Measurements from ENCODE around the gene XRCC1.

Gene XRCC1

GRCh38 chr19:43570174-43570791, 5.0 kb downstream of the XRCC1 start:
- WGBS = 95% methylated on average over 5 of the region's 5 CpGs
- Histone ChIP-seq H3K9me3 (ENCODE audit: insufficient read depth, low read depth, low read length) (no peaks in the 10 kb centered on the region), H3K36me3 (ENCODE audit: insufficient read depth, low read length) (peaks cover 23% of the 10 kb centered on the region; the same call in 1 of the 2 replicates), H3K27me3 (ENCODE audit: insufficient read depth, low read length) (no peaks in the 10 kb centered on the region), H3K4me1 (ENCODE audit: insufficient read depth, low read length) (0 out of 2 replicates have a peak, but pooled peaks cover 4% of the 10 kb centered on the region), H3K9ac (ENCODE audit: low read depth, low read length) (no peak overlapping the region), H3K27ac (ENCODE audit: low read depth, low read length) (no peak overlapping the region), H3K4me3 (ENCODE audit: low read length) (no peak overlapping the region)

GRCh38 chr19:43569657-43570056, 5.7 kb downstream of the XRCC1 start:
- 97% methylated on average over 5 of the region's 5 CpGs for WGBS
- Histone ChIP-seq H3K9me3 (ENCODE audit: insufficient read depth, low read depth, low read length) (no peaks in the 10 kb centered on the region), H3K27ac (ENCODE audit: low read depth, low read length) (no peak overlapping the region), H3K36me3 (ENCODE audit: insufficient read depth, low read length) (peaks cover 23% of the 10 kb centered on the region; the same call in 1 of the 2 replicates), H3K27me3 (ENCODE audit: insufficient read depth, low read length) (no peaks in the 10 kb centered on the region), H3K9ac (ENCODE audit: low read depth, low read length) (no peak overlapping the region), H3K4me3 (ENCODE audit: low read length) (no peak overlapping the region), H3K4me1 (ENCODE audit: insufficient read depth, low read length) (0 out of 2 replicates have a peak, but pooled peaks cover 3% of the 10 kb centered on the region)

GRCh38 chr19:43564800-43565199, 10.5 kb downstream of the XRCC1 start:
- H3K9me3 ChIP-seq (ENCODE audit: insufficient read depth, low read depth, low read length) = no peaks in the 10 kb centered on the region
- no peaks in the 10 kb centered on the region for H3K27me3 ChIP-seq (ENCODE audit: insufficient read depth, low read length)
- WGBS = 94% methylated on average over 9 of the region's 9 CpGs
- H3K36me3 ChIP-seq (ENCODE audit: insufficient read depth, low read length) = peaks cover 16% of the 10 kb centered on the region; the same call in 1 of the 2 replicates
- no peak overlapping the region for H3K9ac ChIP-seq (ENCODE audit: low read depth, low read length)
- no peaks in the 10 kb centered on the region for H3K4me1 ChIP-seq (ENCODE audit: insufficient read depth, low read length)
- H3K4me3 ChIP-seq (ENCODE audit: low read length) = no peak overlapping the region
- H3K27ac ChIP-seq (ENCODE audit: low read depth, low read length) = no peak overlapping the region

GRCh38 chr19:43563816-43564457, 11.4 kb downstream of the XRCC1 start:
- H3K9ac ChIP-seq (ENCODE audit: low read depth, low read length) = no peak overlapping the region
- 84% methylated on average over 10 of the region's 10 CpGs for WGBS
- no peak overlapping the region for H3K27ac ChIP-seq (ENCODE audit: low read depth, low read length)

GRCh38 chr19:43562698-43563241, 12.6 kb downstream of the XRCC1 start:
- Histone ChIP-seq H3K4me3 (ENCODE audit: low read length) (no peak overlapping the region), H3K9me3 (ENCODE audit: insufficient read depth, low read depth, low read length) (no peaks in the 10 kb centered on the region), H3K9ac (ENCODE audit: low read depth, low read length) (no peak overlapping the region), H3K27ac (ENCODE audit: low read depth, low read length) (no peak overlapping the region), H3K27me3 (ENCODE audit: insufficient read depth, low read length) (no peaks in the 10 kb centered on the region), H3K4me1 (ENCODE audit: insufficient read depth, low read length) (no peaks in the 10 kb centered on the region), H3K36me3 (ENCODE audit: insufficient read depth, low read length) (peaks cover 27% of the 10 kb centered on the region; the same call in 1 of the 2 replicates)
- 96% methylated on average over 14 of the region's 14 CpGs for WGBS

More at GRCh38 chr19:43563816-43564457, 11.4 kb downstream of the XRCC1 start:
- no peaks in the 10 kb centered on the region for H3K4me1 ChIP-seq (ENCODE audit: insufficient read depth, low read length)
- H3K27me3 ChIP-seq (ENCODE audit: insufficient read depth, low read length) = no peaks in the 10 kb centered on the region
- H3K9me3 ChIP-seq (ENCODE audit: insufficient read depth, low read depth, low read length) = no peaks in the 10 kb centered on the region
- peaks cover 20% of the 10 kb centered on the region; the same call in 1 of the 2 replicates for H3K36me3 ChIP-seq (ENCODE audit: insufficient read depth, low read length)
- no peak overlapping the region for H3K4me3 ChIP-seq (ENCODE audit: low read length)

- H3K4me1 ChIP-seq (ENCODE audit: insufficient read depth, low read length) = no peaks in the 10 kb centered on the region
- no peak overlapping the region for H3K27ac ChIP-seq (ENCODE audit: low read depth, low read length)
- peaks cover 28% of the 10 kb centered on the region; the same call in 1 of the 2 replicates for H3K36me3 ChIP-seq (ENCODE audit: insufficient read depth, low read length)
- no peak overlapping the region for H3K4me3 ChIP-seq (ENCODE audit: low read length)
- 97% methylated on average over 6 of the region's 6 CpGs for WGBS
- H3K27me3 ChIP-seq (ENCODE audit: insufficient read depth, low read length) = no peaks in the 10 kb centered on the region
- no peaks in the 10 kb centered on the region for H3K9me3 ChIP-seq (ENCODE audit: insufficient read depth, low read depth, low read length)
- no peak overlapping the region for H3K9ac ChIP-seq (ENCODE audit: low read depth, low read length)
These were observed 13.1 kb downstream of the XRCC1 start for GRCh38 chr19:43562226-43562697.

GRCh38 chr19:43561139-43561970, 14.0 kb downstream of the XRCC1 start:
- Histone ChIP-seq H3K4me1 (ENCODE audit: insufficient read depth, low read length) (no peaks in the 10 kb centered on the region), H3K9ac (ENCODE audit: low read depth, low read length) (no peak overlapping the region), H3K9me3 (ENCODE audit: insufficient read depth, low read depth, low read length) (no peaks in the 10 kb centered on the region), H3K4me3 (ENCODE audit: low read length) (no peak overlapping the region), H3K27ac (ENCODE audit: low read depth, low read length) (no peak overlapping the region), H3K27me3 (ENCODE audit: insufficient read depth, low read length) (no peaks in the 10 kb centered on the region), H3K36me3 (ENCODE audit: insufficient read depth, low read length) (peaks cover 28% of the 10 kb centered on the region; the same call in 1 of the 2 replicates)
- WGBS = 95% methylated on average over 12 of the region's 12 CpGs

- Histone ChIP-seq H3K4me1 (ENCODE audit: insufficient read depth, low read length) (no peaks in the 10 kb centered on the region), H3K9ac (ENCODE audit: low read depth, low read length) (no peak overlapping the region), H3K9me3 (ENCODE audit: insufficient read depth, low read depth, low read length) (no peaks in the 10 kb centered on the region), H3K27ac (ENCODE audit: low read depth, low read length) (no peak overlapping the region), H3K27me3 (ENCODE audit: insufficient read depth, low read length) (no peaks in the 10 kb centered on the region), H3K4me3 (ENCODE audit: low read length) (no peak overlapping the region), H3K36me3 (ENCODE audit: insufficient read depth, low read length) (peaks cover 31% of the 10 kb centered on the region; the same call in 1 of the 2 replicates)
- 89% methylated on average over 6 of the region's 6 CpGs for WGBS
These were observed 14.6 kb downstream of the XRCC1 start for GRCh38 chr19:43560687-43561086.

- peaks cover 57% of the 10 kb centered on the region for H3K36me3 ChIP-seq (ENCODE audit: insufficient read depth, low read length)
- WGBS = 42% methylated on average over 8 of the region's 8 CpGs
- H3K4me3 ChIP-seq (ENCODE audit: low read length) = no peak overlapping the region
- no peaks in the 10 kb centered on the region for H3K27me3 ChIP-seq (ENCODE audit: insufficient read depth, low read length)
- no peak overlapping the region for H3K9ac ChIP-seq (ENCODE audit: low read depth, low read length)
- no peaks in the 10 kb centered on the region for H3K4me1 ChIP-seq (ENCODE audit: insufficient read depth, low read length)
- H3K27ac ChIP-seq (ENCODE audit: low read depth, low read length) = no peak overlapping the region
- no peaks in the 10 kb centered on the region for H3K9me3 ChIP-seq (ENCODE audit: insufficient read depth, low read depth, low read length)
These were observed 20.0 kb downstream of the XRCC1 start for GRCh38 chr19:43555185-43555770.

GRCh38 chr19:43554317-43554895, 20.9 kb downstream of the XRCC1 start:
- 96% methylated on average over 15 of the region's 15 CpGs for WGBS
- no peak overlapping the region for H3K9ac ChIP-seq (ENCODE audit: low read depth, low read length)
- H3K27ac ChIP-seq (ENCODE audit: low read depth, low read length) = no peak overlapping the region; the same call in 1 of the 2 replicates
- H3K36me3 ChIP-seq (ENCODE audit: insufficient read depth, low read length) = peaks cover 60% of the 10 kb centered on the region
- no peaks in the 10 kb centered on the region for H3K9me3 ChIP-seq (ENCODE audit: insufficient read depth, low read depth, low read length)
- no peaks in the 10 kb centered on the region for H3K27me3 ChIP-seq (ENCODE audit: insufficient read depth, low read length)
- no peak overlapping the region for H3K4me3 ChIP-seq (ENCODE audit: low read length)
- no peaks in the 10 kb centered on the region for H3K4me1 ChIP-seq (ENCODE audit: insufficient read depth, low read length)

Measured in HUES64 (cell line).